GM21390 (cell line): ENCODE data around the gene FKBP5.
"Not testable (repeated sequence)": the region's sequence is repeated elsewhere in the genome, so short reads cannot be mapped to it uniquely, and the experiment has no call there.

Source experiments
- ATAC-seq: cut with Tn5 transposase; IDR thresholded peaks from one replicate; pipeline ENCODE4 v1.9.1; 2021; ENCODE audit not compliant: unreplicated experiment

The FKBP5 gene

DNA sequence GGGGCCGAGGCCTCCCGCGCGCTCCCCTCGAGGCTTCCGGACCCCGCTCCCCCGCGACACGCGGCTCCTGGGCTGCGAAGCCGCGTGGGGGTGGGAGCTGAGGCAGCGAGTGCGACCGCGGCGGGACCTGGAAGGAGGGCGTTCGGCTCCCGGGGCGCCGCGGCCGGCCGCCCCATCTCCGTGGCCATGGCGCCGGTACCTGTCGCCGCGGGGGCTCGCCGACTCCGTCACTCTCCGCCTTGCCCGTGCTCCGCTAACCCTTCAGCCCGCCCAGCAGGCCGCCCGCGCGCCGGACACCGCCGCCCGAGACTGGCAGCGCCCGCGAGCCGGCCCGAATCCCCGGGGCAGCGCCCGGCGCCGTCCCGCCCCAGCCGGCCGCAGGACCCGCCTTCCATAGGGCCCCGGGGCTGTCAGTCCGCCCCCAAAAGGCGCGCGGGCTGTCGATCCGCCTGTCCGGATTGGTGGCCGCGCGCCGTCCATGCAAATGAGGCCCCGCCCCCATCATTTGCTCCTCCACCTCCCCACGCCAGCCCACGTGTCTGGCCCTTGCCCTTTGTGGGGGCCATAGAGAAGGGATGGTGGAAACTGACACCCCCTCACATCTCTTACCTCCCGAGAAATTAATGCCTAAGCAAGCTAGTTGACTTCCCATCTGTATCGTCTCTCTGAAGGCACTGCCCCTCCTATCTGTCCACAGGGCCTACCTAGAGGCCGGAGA is at the start of gene FKBP5:
Gene FKBP5, minus strand, starts transcription at position 311 of the 718 bp plus-strand sequence. CDS start 46,091 bp downstream, outside the sequence.
- peak; percentile 77 for ATAC-seq

DNA sequence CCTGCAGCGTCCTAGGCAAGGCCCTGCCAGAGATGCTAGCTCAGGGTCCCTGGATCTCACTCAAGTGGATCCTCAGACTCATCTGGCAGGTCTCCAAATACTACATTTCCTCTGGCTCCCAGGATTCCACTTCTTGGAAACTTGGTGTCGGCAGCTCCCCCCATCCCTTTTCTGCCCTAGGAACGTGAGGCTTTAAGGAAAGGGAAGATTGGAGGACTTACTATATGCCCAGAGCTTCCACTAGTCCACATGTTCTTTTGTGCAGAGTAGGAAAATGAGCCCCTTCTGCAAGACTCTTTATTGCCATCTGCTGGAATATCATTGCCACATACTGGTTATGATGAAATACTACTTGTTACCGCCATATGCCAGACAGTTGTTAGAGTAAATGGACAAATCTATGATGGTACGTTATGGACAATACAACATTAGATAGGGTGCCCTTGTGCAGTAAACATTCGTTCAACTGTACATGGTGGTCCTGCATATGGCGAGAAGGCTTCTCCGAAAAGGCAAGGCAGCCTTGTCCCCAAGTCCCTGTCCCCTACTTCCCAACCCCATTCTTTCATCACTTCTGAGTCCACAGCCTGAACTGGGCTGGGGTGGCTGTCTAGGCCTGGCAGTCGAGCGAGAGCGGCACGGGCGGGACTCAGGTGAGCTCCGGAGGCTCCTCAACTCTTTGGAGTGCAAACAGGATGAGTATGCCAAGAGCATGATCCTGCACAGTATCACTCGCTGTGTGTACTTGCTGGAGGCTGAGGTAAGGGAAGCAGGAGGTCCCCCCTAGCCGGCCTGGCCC is 48.9 kb upstream of the FKBP5 start:
- no peak for ATAC-seq

DNA sequence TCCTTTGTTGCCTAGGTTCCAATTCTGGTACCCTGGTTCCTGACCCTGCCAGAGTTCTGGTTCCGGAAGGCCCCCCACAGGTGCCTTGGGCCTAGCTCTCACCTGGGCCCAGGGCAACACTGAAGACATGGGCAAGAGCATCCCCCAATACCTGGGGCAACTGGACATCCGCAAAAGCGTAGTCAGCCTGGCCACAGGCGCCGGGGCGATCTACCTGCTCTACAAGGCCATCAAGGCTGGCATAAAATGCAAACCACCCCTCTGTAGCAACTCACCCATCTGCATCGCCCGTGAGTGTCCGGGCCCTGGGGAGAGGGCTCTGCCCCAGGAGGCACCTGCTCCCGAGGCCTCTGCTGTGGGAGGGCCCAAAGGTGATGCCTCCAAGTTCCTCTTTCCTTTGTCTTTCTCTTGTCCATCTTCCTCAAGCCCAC is 48.3 kb upstream of the FKBP5 start, which contains the start of gene ARMC12:
Gene ARMC12, plus strand, starts transcription at position 51 of the 431 bp plus-strand sequence. Its CDS starts 77 bp downstream, at position 128.
- ATAC-seq = no peak

DNA sequence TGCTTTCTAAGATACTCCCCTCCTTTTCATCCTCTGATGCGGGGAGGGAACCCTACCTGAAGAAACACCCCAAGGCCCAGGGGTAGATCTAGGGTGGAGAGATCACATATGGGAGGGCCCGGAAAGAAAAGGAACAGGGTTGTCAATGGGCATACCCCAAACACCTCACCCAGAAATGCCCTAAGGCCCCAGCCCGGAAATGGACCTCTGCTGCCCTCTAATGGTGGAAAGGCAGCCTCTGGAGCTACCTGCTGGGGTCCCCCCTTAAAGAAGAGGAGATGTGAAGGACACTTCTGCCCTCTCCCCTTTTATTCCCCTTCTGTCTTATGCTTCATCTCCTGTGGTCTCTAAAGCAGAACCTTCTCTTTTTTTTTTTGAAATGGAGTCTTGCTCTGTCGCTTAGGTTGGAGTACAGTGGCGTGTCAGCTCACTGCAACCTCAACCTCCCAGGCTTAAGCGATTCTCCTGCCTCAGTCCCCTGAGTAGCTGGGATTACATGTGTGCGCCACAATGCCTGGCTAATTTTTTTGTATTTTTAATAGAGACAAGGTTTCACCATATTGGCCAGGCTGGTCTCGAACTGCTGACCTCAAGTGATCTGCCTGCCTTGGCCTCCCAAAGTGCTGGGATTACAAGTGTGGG is 47.7 kb upstream of the FKBP5 start:
- ATAC-seq = no peak

DNA sequence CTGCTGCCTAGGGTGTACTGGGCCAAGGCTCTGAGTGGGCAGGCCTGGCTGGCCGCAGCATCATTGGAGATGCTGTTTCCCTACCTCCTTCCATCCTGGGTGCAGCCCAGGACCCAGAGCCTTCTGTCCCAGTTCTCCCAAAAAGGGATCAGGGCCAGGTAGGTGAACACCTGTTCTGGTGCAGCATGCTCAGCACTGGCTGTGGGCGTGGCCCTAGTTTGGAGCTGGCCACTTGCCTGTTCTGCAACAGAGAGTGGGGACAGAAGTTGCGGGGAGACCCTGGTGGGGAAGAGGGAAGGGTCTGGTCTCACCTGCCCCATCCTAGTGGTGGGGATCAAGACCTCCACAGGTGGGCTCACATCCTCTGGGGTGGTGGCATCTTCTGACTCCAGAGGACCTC is 46.7 kb upstream of the FKBP5 start:
- ATAC-seq = no peak

DNA sequence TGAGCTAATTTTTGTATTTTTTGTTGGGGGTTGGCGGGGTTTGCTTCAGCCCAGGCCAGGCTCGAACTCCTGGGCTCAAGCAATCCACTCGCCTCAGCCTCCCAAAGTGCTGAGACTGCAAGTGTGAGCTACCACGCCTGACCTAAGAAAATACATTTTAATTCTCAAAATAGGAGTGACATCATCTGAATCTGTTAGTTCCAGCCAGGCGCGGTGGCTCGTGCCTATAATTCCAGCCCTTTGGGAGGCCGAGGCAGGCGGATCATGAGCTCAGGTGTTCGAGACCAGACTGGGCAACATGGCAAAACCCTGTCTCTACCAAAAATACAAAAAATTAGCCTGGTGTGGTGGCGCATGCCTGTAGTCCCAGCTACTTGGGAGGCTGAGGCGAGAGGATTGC is 45.6 kb upstream of the FKBP5 start:
- not testable (repeated sequence) for ATAC-seq

DNA sequence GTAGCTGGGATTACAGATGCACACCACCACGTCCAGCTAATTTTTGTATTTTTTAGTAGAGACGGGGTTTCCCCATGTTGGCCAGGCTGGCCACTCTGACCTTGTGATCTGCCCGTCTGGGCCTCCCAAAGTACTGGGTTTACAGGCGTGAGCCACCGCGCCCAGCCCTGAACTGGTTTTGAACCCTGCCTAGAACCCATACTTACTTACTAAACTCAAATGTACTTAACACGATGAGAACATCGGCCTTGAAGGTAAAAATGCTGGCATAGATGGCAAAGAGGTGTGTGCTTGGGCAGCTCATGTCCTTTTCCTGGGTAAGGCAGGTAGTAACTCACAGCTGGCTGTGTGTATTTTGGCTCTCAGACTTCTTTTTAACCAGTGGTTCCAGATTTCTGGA is 44.9 kb upstream of the FKBP5 start:
- no peak for ATAC-seq

DNA sequence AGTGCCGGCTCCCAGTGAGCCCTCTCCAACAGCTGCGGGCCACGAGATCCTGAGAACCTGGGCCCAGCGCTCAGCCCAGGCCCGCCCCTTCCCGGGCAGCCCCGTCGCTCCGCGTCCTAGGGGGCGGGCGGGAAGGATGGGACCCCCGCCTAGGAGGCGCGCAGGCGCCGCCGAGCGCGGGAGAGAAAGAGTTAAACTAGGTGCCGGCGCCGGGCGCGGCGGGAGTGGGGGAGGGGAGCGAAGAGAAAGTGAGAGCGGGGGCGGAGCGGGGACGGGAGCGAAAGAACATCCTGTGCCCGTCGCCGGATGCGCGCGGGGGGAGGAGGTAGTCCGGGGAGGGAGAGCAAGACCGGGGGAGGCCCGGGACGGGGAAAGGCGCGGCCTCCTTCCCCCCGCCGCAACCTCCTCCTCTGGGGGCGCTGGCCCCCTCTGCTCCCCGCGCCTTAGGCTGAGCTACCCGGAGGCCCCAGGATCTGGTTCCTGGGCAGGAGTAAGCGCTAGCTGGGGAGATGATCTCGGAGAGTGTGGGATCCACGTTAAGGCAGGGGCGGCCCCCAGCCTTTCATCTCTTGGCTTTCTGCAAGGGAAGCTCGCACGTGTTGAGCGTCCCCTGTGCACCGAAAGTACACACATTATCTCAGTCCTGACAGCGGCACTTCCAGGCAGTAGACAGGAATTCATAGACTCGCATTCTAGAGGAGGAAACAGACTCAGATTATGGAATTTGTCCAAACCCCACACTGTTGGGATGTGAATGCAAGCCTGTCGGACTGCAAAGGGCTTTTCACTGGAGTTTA is 43.2 kb upstream of the FKBP5 start:
- ATAC-seq = peak; percentile 45

DNA sequence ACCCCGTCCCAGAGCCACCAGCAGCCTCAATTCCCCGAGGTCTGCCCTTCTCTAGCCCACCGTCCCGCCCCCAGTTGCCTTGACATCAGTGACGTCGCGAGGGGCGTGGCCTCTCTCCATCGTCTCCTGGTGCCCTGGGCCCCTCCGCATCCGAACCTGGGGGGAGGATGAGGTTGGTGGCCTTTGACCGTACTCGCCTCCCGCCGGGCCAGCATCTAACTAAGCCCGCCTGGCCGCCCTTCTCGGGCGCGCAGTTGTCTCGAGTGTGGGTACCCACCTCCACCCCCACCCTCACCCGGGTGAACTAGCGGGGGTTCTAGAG is 42.7 kb upstream of the FKBP5 start:
- ATAC-seq = peak; percentile 47

DNA sequence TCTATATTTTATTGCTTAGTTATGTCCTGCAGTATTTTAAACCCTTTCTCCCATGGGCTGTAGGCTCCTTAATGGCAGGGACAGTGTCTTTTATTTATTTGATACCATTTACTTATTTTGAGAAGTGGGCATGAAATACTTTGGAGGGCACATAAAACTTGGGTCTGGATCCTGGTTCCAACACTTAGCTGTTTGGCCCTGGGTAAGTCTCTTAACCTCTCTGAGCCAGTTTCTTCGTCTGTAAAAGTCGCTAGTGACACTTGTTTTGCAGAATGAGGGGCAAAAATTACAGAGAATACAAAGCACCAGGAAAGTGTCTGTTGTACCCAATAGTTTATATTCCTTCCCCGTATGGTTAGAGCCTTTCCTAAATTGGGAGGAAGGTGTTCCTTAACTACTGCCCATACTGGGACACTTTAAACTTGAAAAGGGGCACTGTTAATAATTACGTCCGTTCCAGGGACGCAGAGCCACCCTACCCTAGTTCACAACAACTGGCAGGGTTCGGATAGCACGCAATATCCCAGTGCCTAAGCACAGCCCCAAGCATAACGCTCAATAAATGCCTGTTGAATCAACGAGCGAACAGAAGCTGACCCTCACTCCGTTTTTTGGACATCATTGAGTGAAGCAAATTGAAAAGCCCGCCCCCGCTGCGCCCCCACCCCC is 42.2 kb upstream of the FKBP5 start:
- no peak for ATAC-seq

DNA sequence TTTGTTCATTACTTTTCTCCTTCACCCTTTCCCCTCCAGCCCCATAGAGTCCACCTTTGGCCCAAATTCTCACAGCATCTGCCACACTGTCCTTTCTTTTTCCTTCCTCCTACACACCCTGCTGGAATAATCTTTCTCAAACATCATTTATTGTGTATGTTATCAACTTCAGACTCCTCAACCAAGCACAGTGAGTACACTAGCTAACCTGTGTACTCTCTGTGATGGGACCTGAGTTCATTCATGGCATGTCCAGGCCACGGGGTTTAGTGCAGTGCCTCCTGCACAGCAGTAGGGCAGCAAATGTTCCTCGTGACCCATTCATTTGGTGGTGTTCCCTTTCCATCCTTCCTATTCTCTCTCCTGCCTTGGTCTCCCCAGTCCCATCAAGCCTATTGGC is 41.0 kb upstream of the FKBP5 start:
- ATAC-seq = no peak

DNA sequence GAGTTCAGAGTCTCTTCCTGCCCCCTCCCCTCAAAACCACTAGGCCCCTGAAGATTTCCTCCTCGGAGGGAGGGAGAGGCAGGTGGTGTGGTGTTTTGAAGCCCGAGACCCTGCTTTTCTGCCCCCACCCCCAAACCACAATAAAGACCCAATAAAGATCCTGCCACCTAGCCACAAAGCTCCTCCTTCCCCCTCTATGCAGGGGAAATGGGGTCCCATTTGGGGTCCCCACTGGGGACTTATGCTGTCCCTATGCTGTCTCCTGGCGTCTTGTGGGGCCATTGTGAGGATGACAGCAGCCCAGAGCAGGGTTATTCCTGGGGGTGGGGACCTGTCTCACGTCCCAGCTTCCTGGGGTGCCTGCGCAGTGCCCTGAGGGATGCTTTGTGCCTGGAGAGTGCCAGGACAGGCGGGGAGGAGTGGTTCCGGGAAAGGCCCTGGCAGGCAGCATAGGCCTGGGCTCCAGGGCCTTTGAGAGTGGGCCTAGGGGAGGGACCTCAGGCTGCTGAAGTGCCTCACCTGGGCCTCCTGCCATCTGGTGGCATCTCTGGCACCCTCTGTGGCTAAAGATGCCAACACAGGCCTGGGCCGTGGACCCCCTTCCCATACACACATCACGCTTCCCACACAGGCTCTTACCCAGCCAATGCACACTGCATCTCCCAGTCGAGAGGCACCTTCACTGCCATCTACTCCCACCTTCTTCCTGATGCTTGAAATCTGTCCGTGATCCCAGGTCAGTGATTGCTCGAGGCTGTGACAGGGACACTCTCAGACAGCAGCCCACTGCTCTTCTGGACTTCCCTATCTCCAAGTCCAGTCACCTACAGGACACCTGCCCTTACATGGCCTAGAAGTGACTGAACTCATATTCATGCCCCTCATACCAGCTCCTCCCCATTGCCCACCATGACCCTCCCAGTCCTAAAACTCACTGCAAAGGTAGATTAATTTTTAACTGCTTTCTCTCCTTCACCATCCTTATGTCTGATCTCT is 40.3 kb upstream of the FKBP5 start:
- no peak for ATAC-seq

DNA sequence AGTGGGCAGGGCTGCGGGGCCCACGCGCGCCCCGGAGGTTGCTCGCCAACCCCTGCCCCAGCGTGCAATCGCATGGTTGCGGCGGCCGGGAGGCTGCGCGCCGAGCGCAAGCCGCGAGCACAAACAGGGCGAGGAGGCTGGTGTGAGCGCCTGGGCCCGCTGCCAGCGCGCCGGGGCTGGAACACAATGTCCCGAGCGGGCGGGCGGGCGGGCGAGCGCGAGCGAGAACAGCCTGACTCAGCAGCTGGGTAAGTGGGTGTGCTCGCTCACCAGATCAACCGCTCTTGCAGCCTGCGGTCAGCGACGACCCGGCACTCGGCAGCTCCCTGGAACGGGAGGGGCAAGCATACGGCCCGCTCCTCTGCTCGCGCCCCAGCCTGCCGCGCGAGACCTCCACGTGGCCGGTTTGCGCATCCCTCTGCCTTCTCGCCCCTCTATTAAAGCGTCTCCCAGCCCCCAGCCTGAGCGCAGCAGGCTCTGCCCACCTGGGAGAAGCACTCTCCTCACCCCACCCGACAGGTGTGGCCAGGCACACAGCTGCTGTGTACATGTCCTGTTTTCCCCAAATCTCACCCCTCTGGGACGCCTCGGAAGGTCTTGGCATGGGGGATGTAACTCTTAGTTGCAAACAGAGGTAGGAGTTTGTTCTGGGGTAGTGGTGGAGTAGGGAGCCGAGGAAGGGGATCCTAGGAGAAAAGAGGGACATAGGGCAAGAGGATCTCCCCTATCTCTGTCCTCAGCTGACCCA is 39.4 kb upstream of the FKBP5 start:
- peak; percentile 36 for ATAC-seq

DNA sequence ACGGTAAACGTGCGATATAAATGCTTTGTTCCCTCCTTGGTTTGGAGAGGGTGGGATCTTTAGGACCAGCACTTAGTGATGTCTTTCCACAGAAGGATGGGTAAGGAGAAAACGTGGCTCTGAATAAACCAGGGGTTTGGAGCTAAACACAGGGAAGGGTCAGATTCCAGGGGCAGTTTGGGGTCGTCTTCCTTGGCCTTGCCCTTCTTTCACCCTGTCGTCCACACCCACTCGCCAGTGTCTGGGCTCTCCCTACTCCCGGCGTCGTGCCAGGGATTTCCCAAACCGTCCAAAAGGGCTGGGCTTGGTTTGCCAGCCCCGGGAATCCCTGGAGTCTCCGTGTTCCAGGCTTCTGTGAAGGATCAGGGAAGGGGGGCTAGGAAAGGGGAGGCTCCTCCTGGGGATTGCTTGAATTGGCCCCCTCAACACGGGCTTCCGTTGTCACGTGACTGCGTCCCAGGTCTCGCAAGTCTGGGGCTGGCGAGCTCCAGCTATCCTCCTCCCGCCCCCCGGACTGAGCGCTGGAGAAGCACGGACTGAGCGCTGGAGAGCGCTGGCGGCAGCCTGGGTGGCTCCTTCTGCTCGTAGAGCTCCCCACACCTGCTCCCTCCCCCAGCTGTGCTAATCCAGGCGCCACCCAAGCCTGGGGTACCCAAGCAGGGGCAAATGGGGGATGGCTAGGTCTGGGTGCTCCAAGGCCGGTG is 38.7 kb upstream of the FKBP5 start:
- ATAC-seq = no peak

DNA sequence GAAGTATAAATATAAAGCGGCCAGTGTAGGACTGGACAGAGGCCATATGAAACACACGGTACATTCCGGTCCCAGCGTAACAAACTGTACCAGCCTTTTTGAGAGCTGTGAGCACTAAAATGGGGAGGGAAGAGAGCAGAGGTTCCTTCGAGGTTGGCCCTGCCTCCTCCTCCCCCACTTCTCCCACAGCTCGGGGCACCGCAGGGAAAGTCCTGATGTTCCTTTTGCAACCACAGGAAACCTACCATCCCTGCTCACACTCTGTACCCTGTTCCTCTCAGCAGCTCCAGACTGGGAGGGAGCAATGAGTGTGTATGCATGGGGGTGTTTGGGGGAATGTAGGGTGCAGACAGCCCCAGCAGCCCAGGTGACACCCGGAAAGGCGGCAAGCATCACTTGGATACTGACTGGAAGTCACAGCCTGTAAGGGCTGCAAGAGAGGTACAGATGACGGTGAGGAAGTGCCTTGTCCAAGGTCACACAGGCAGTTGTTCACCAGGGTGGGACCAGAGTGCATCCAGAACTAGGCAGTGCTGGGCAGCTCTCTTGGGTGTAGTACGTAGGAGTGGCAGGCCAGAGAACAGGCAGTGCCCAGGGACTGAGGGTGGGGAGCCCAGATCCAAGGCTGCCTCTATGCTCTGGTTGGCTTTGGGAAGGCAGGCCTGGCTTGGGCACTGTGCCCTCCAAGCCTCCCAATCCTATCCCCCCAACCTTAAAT is 37.2 kb upstream of the FKBP5 start:
- ATAC-seq = no peak

DNA sequence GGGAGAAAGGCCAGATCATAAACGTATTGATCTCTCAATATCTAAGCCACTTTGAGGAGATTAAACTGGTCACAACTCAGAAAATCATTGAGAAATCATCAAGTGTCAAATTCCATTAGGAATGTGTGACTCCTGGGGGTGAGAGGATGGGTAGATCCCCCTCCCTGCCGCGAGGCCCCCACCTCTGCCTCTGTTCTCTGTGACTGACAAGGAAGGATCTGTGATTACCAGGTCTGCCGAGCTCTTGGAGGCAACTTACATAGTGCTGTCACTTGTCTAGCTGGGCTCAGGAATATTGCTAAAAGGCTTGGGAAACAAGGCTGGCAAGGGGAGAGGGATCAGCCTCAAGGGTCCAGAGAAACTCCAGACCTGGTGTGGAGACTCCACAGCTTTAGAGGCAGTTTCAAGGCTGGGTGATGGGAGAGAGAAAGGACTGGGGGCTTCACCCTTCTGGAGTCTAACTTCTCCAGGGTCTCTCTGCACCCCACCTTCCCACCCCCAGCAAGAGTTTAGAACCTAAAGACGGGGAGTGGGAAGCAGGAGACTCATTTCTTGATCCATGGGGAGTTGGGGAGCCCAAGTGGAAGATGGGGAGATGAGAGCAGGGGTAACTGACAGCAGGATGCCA is 36.5 kb upstream of the FKBP5 start:
- no peak for ATAC-seq

DNA sequence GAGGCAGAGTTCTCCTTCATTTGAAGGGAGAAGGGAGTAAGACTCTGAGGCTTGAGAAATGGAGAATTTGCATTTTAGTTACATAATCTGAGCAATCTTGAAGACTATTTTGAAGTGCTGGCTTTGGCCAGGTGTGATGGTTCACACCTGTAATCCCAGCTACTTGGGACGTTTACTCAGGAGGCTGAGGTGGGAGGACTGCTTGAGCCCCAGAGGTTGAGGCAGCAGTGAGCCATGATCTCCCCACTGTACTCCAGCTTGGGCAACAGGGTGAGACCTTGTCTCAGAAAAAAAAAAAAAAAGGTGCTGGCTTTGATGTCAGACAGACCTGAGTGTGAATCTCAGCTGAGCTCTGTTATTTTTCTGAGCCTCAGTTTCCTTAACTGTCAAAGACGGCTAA is 35.8 kb upstream of the FKBP5 start:
- ATAC-seq = no peak
